Measurements from ENCODE around the gene RNLS.

The RNLS gene

GRCh38 chr10:88482220-88482619 is 100.9 kb downstream of the RNLS start:
- DNase-seq (ENCODE audit: low read depth in 2 of 3, low spot score in 1 of 3), result no peak

- no peak for DNase-seq (ENCODE audit: low read depth in 2 of 3, low spot score in 1 of 3)
Observed at GRCh38 chr10:88478256-88478655, 104.9 kb downstream of the RNLS start.

GRCh38 chr10:88477343-88478085 is 105.6 kb downstream of the RNLS start:
- no peak for DNase-seq (ENCODE audit: low read depth in 2 of 3, low spot score in 1 of 3)

- no peak for DNase-seq (ENCODE audit: low read depth in 2 of 3, low spot score in 1 of 3)
Observed at GRCh38 chr10:88474884-88475844, 108.0 kb downstream of the RNLS start.

GRCh38 chr10:88473989-88474883 is 108.9 kb downstream of the RNLS start:
- DNase-seq (ENCODE audit: low read depth in 2 of 3, low spot score in 1 of 3), result no peak

- DNase-seq (ENCODE audit: low read depth in 2 of 3, low spot score in 1 of 3), result no peak
Observed at GRCh38 chr10:88472540-88472939, 110.6 kb downstream of the RNLS start.

- no peak for DNase-seq (ENCODE audit: low read depth in 2 of 3, low spot score in 1 of 3)
Observed at GRCh38 chr10:88471899-88472298, 111.2 kb downstream of the RNLS start.

GRCh38 chr10:88467835-88468485 is 115.2 kb downstream of the RNLS start:
- DNase-seq (ENCODE audit: low read depth in 2 of 3, low spot score in 1 of 3), result no peak

GRCh38 chr10:88466786-88467185 is 116.3 kb downstream of the RNLS start:
- DNase-seq (ENCODE audit: low read depth in 2 of 3, low spot score in 1 of 3), result no peak

- DNase-seq (ENCODE audit: low read depth in 2 of 3, low spot score in 1 of 3), result no peak
Observed at GRCh38 chr10:88465765-88466164, 117.4 kb downstream of the RNLS start.

- DNase-seq (ENCODE audit: low read depth in 2 of 3, low spot score in 1 of 3), result no peak
Observed at GRCh38 chr10:88463811-88464210, 119.3 kb downstream of the RNLS start.

- no peak for DNase-seq (ENCODE audit: low read depth in 2 of 3, low spot score in 1 of 3)
Observed at GRCh38 chr10:88461426-88461825, 121.7 kb downstream of the RNLS start.

- no peak for DNase-seq (ENCODE audit: low read depth in 2 of 3, low spot score in 1 of 3)
Observed at GRCh38 chr10:88459530-88459929, 123.6 kb downstream of the RNLS start.

GRCh38 chr10:88458209-88458608 is 124.9 kb downstream of the RNLS start:
- DNase-seq (ENCODE audit: low read depth in 2 of 3, low spot score in 1 of 3), result no peak

GRCh38 chr10:88457660-88458059 is 125.5 kb downstream of the RNLS start:
- DNase-seq (ENCODE audit: low read depth in 2 of 3, low spot score in 1 of 3), result no peak

GRCh38 chr10:88456730-88457129 is 126.4 kb downstream of the RNLS start:
- DNase-seq (ENCODE audit: low read depth in 2 of 3, low spot score in 1 of 3), result no peak

- no peak for DNase-seq (ENCODE audit: low read depth in 2 of 3, low spot score in 1 of 3)
Observed at GRCh38 chr10:88455831-88456230, 127.3 kb downstream of the RNLS start.

GRCh38 chr10:88450201-88450600 is 132.9 kb downstream of the RNLS start:
- no peak for DNase-seq (ENCODE audit: low read depth in 2 of 3, low spot score in 1 of 3)

GRCh38 chr10:88442716-88443115 is 140.4 kb downstream of the RNLS start:
- DNase-seq (ENCODE audit: low read depth in 2 of 3, low spot score in 1 of 3), result no peak

GRCh38 chr10:88440541-88440940 is 142.6 kb downstream of the RNLS start:
- no peak for DNase-seq (ENCODE audit: low read depth in 2 of 3, low spot score in 1 of 3)

- no peak for DNase-seq (ENCODE audit: low read depth in 2 of 3, low spot score in 1 of 3)
Observed at GRCh38 chr10:88439932-88440331, 143.2 kb downstream of the RNLS start.
